IPS DF 19.7 (cell line): Measurements from ENCODE around the gene PKNOX1.
"Not testable (repeated sequence)": the region's sequence is repeated elsewhere in the genome, so short reads cannot be mapped to it uniquely, and the experiment has no call there.

Experiments used
- DNase-seq: peaks from one replicate; pipeline ENCODE4 v3.0.0-alpha.2; 2013; ENCODE audit warnings: low read depth, low spot score

PKNOX1 gene

GRCh38 chr21:43045876-43046821, 71.8 kb downstream of the PKNOX1 start:
- not testable (repeated sequence) for DNase-seq

DNA sequence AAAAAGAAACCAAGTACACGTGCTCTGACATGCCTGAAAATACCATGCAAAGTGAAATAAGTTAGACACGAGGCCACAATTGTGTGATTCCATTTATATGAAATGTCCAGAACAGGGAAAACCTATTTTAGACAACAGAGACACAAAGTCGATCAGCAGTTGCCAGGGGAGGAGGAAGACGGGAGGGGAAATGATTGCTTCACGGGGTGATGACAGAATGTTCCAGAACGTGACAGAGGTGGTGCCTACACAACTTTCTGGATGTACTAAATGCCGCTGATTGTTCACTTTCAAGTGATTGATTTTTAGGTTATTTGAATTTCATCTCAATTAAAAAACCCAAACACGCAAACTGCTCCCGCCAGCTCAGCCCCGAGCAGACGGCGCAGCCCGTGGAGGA, 78.8 kb downstream of the PKNOX1 start:
- DNase-seq: not testable (repeated sequence)

DNA sequence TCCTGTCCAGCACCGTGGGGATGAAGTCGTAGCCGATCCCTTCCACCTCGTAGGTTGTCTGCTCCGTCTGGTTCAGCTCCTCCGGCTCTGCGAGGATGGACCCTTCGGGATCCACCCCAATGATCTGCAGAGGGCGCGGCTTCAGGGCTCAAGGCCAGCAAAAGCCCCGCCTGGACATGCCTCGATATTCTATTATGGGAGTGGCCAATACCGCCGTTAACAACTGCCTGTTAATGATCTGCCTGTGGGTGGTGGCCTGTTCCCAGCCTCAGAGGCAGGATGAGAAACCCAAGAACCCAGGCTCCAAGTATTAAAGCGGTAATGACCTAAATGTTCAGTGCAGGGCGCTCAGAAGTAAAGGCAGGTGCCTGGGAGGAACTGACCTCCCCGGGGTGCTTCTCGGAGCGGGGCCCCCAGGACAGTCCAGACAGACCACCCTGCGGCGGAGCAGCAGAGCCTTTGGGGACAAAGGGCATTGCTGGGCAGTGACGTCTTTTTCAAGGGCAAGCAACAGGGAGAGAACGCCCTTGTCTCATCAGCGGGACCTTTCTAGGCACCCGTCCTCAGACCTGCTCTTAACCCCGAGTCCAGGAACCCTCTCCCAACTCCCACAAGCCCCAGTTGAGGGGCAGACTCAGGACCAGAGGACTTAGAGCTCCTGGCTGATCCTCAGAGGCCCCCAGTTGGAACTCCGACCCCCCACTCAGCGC, 88.7 kb downstream of the PKNOX1 start:
- DNase-seq: not testable (repeated sequence)

DNA sequence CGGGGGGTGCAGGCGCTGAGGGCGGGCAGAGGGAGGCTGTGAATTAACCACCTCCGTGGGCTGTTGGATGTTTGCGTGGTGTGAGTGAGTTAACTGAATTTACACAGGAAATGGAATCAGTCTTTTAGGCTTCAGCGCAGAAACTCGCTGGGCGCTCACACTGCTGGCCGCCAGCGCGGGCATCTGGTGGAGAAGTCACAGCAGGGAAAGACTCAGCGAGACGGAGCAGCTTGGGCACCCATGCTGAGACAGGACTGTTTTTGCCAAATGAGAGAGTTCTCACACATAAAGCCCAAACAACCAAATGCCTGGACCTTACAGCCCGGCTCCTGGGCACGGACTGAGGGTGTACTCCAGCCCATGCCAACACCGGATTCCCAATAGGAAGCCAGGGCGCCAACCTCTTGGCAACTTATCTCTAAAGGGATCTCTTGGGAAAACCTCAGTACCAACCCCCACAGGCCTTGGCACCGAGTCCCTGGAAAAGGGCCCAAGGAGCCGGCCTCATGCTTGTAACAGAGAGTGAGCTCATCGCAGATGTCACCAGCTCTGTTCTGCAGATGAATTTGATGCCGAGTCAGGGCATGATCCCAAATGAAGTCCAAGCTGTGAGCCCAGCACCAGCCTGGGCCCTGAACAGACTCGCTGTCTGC, 90.0 kb downstream of the PKNOX1 start:
- not testable (repeated sequence) for DNase-seq

- not testable (repeated sequence) for DNase-seq
Measured at GRCh38 chr21:43065991-43066390, 91.6 kb downstream of the PKNOX1 start.

DNA sequence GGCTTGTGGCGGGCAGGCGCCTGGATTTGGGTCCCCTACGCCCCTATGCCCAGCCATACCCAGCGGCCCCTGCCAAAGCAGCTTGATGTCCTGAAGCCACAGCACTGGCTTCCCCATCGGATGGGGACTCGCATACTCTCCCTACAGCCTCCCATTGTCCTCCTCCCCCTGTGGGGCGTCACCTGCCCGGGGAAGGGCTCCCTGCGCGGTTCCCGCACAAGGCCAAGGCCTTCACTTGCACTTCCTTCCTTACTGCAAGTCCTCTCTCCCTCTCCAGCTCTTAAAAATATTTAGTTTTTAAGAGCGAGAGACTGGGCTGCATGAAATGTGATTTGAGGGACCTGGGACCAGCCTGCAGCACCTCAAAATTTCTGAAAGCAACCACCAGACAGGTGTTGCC, 92.3 kb downstream of the PKNOX1 start:
- not testable (repeated sequence) for DNase-seq

GRCh38 chr21:43068065-43068464, 93.7 kb downstream of the PKNOX1 start:
- DNase-seq: not testable (repeated sequence)

GRCh38 chr21:43069682-43070081, 95.3 kb downstream of the PKNOX1 start:
- not testable (repeated sequence) for DNase-seq

- DNase-seq: not testable (repeated sequence)
Measured at GRCh38 chr21:43072742-43073141, 98.4 kb downstream of the PKNOX1 start.

DNA sequence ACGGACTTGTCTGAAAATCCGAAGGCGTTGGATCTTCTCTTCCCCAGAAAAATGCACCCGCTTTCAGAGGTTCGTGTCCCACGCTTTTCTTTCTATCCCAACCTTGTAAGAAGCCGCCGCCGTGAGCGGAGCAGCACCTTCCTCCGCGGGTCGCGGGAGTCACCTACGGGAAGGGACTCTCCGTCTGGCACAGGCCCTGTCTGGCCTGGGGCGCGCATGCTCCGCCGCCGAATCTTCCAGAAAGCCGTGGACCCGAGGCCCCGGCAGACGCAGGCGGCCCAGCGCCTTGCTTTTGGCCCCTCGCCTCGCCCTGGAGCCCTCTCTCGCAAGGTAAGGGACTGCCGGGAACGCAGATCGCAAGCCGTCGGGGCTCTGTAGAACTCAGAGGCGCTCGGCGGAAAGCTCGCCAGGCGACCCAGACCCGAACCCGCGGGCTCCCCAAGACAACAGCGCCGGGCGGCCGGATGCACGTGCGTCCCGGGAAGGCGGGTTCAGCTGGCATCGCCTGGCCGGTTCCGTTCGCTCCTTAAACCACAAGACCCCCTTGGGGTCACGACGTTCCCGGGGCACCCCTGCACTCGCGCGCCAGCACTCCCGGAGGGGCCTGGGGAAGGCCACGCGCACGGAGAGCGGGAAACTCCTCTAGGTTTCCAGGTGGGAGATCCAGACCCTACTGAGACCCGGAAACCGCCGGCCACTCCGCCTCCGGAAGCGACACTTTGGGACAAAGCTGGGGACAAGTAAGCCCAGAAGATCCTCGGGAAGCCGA, 100.2 kb downstream of the PKNOX1 start:
- DNase-seq: not testable (repeated sequence)

- not testable (repeated sequence) for DNase-seq
Measured at GRCh38 chr21:43075170-43076022, 101.0 kb downstream of the PKNOX1 start, which contains the start of gene CBS. Gene CBS (minus strand): TSS chr21:43075835. CDS start chr21:43072193, 3,642 bp downstream.

GRCh38 chr21:43076023-43076637, 101.8 kb downstream of the PKNOX1 start:
- not testable (repeated sequence) for DNase-seq

DNA sequence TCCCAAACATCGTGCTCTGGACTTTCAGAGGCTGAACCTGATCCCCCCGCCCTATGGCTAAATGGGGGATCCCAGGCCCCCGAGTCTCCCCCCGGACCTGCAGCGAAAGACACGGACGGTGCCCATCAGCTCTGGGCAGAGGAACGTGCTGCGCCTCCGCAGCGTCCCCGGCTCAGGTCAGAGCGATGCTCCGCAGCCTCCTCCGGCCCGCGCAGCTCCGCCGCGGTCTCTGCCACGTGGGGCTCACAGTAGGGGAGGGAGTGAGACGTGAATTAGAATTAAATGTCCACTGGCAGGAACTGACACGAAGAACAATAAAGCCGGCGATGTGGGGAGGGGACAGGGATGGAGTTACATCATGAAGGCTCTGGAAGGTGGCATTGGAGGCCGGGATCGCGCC, 102.3 kb downstream of the PKNOX1 start:
- DNase-seq: not testable (repeated sequence)

DNA sequence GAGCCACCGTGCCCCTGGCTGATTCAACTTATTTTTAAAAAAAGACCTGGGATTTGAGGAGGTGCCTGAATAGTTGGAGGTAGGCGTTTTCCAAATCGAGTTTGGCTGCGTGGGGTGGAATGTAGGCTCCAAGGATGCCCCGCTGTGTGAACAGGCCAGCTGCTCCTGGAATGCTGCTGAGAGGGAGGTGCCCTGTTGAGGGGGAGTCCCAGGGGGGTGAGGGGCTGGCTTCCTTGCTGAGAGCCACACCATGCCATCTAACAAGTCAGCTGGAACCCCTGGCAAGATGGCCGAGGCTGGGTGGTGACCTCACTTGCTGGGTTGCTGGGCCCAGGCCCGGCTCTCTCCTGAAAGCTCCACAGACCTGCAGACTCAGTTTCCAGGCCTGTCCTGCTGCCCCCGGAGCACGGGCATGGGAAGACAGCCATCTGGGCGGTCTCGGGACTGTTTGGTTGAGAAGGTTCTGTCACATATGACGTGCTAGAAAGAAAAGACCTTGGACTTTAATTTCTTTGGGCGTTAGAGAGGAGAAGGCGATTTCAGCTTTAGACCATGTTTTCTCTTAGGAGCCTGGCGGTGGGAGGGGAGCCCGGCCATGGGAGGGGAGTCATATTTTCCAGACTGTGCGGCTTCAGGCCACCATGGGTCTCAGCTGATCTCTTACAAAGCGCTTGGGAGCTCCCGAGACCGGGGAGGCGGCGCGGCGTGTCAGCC, 108.4 kb downstream of the PKNOX1 start:
- DNase-seq: not testable (repeated sequence)
